Suppressor macrophage treated with lipopolysaccharide for 4 hours (primary cell): Measurements from ENCODE around the gene VDR.
"Not testable (repeated sequence)": the region's sequence is repeated elsewhere in the genome, so short reads cannot be mapped to it uniquely, and the experiment has no call there.

Source experiments
- DNase-seq: peaks from one replicate; pipeline ENCODE4 v3.0.0-alpha.2; 2020

VDR gene

GRCh38 chr12:47844264-47845019, 60.4 kb downstream of the VDR start:
- DNase-seq: no peak

GRCh38 chr12:47843226-47843980, 61.4 kb downstream of the VDR start:
- no peak for DNase-seq

GRCh38 chr12:47842543-47842942, 62.3 kb downstream of the VDR start:
- not testable (repeated sequence) for DNase-seq

GRCh38 chr12:47841910-47842309, 62.9 kb downstream of the VDR start:
- DNase-seq: no peak

GRCh38 chr12:47841501-47841900, 63.3 kb downstream of the VDR start:
- no peak for DNase-seq

GRCh38 chr12:47840571-47840970, 64.2 kb downstream of the VDR start:
- no peak for DNase-seq

GRCh38 chr12:47839214-47839876, 65.4 kb downstream of the VDR start:
- no peak for DNase-seq

- peak; percentile 46 for DNase-seq
Measured at GRCh38 chr12:47838286-47838931, 66.4 kb downstream of the VDR start.

- peak; percentile 70 for DNase-seq
Measured at GRCh38 chr12:47837190-47838171, 67.3 kb downstream of the VDR start.

- DNase-seq: no peak
Measured at GRCh38 chr12:47835831-47836155, 69.0 kb downstream of the VDR start.

GRCh38 chr12:47835006-47835830, 69.6 kb downstream of the VDR start:
- no peak for DNase-seq

- no peak for DNase-seq
Measured at GRCh38 chr12:47834199-47834903, 70.4 kb downstream of the VDR start.

GRCh38 chr12:47833591-47834012, 71.2 kb downstream of the VDR start:
- DNase-seq: no peak

- DNase-seq: no peak
Measured at GRCh38 chr12:47832263-47832933, 72.4 kb downstream of the VDR start.

- DNase-seq: no peak
Measured at GRCh38 chr12:47829584-47829983, 75.2 kb downstream of the VDR start.

GRCh38 chr12:47828976-47829482, 75.8 kb downstream of the VDR start:
- peak; percentile 44 for DNase-seq

- DNase-seq: no peak
Measured at GRCh38 chr12:47828008-47828975, 76.5 kb downstream of the VDR start.

- no peak for DNase-seq
Measured at GRCh38 chr12:47825173-47825639, 79.6 kb downstream of the VDR start.
